HepG2 (cell line): ENCODE measurements around the gene CADPS2. TPM values are rescaled to one million over a fixed set of nuclear protein-coding genes. Genes with fewer than 3 reads are reported as not detected.

Source experiments
- ATAC-seq: fragments of 200-7000 bp; cut with Tn5 transposase; 3 replicates; pipeline ENCODE4 v1.9.1; 2020; ENCODE audit warnings: mild to moderate bottlenecking, moderate library complexity
- BruUV-seq: library from RNA; stranded (reverse); fragments of 400-500 nt; replicated peaks from 2 replicates; lab custom pipeline; 2021; lab: Mats Ljungman, UMichigan
- CTCF ChIA-PET: fragments of 300-600 bp; formaldehyde crosslinking; extraction: SDS; loops from one replicate; lab custom pipeline; 2021; ENCODE audit warnings: low total read pairs, inconsistent platforms, low intra/inter-chr PET ratio; lab: Yijun Ruan, JAX
- POLR2A ChIA-PET: fragments of 350-600 bp; sonication (Branson Sonifier 250); formaldehyde crosslinking; loops from one replicate; lab custom pipeline; 2020; ENCODE audit warnings: antibody characterized with exemption, inconsistent platforms; lab: Yijun Ruan, JAX
- DNase-seq: peaks from one replicate; pipeline ENCODE4 v3.0.0-alpha.2; 2015; ENCODE audit warnings: low spot score
- FAIRE-seq: peaks from 3 replicates; lab custom pipeline; 2011; peaks lifted over from hg19 to GRCh38; lab: Jason Lieb, UNC
- H2AFZ ChIP-seq: one replicate; pipeline ENCODE4 v1.6.1; 2011; ENCODE audit warnings: low read length, inconsistent platforms
- H3K27ac ChIP-seq: fragments of 300-600 bp; 3 replicates; pipeline ENCODE4 v1.8.0; 2011; ENCODE audit warnings: mixed run types, mild to moderate bottlenecking, mixed read lengths, low read length, inconsistent platforms; ENCODE audit not compliant: insufficient read depth; ENCODE audit errors: extremely low read length
- H3K27me3 ChIP-seq, 2 experiments: fragments of 200-600 bp in 1 of 2; 2 replicates in 1 of 2; 3 replicates in 1 of 2; pipeline versions ENCODE4 v1.6.0 to v1.8.0; 2011; ENCODE audit warnings: low read length in 2 of 2, mild to moderate bottlenecking in 2 of 2, moderate library complexity in 2 of 2, inconsistent platforms in 1 of 2; ENCODE audit not compliant: insufficient read depth in 2 of 2, control insufficient read depth in 1 of 2
- H3K36me3 ChIP-seq, 2 experiments: fragments of 200-600 bp in 1 of 2; replicated peaks in 1 of 2; 2 replicates in 1 of 2; 3 replicates in 1 of 2; pipeline versions ENCODE4 v1.5.1 to v1.8.0; 2011; ENCODE audit warnings: low read length in 2 of 2, inconsistent platforms in 1 of 2; ENCODE audit not compliant: insufficient read depth in 2 of 2, control insufficient read depth in 1 of 2
- H3K4me1 ChIP-seq: 2 replicates; pipeline ENCODE4 v1.5.1; 2012; ENCODE audit warnings: low read length, inconsistent platforms; ENCODE audit not compliant: insufficient read depth
- H3K4me2 ChIP-seq: 2 replicates; pipeline ENCODE4 v1.6.0; 2011; ENCODE audit warnings: low read depth, low read length, inconsistent platforms
- H3K4me3 ChIP-seq, 3 experiments: fragments of 200-600 bp in 1 of 3; sonication (generic), shearing (Covaris generic) in 1 of 3; replicated peaks in 1 of 3; 2 replicates each; pipeline ENCODE4 v1.5.1; 2011 to 2016; ENCODE audit warnings: low read length in 3 of 3, inconsistent platforms in 2 of 3, low read depth in 2 of 3, mild to moderate bottlenecking in 2 of 3, control low read depth in 1 of 3, mixed read lengths in 1 of 3; ENCODE audit not compliant: insufficient read depth in 1 of 3
- H3K79me2 ChIP-seq: one replicate; pipeline ENCODE4 v1.6.1; 2011; ENCODE audit warnings: low read length, inconsistent platforms; ENCODE audit not compliant: insufficient read depth
- H3K9ac ChIP-seq: 2 replicates; pipeline ENCODE4 v1.6.0; 2011; ENCODE audit warnings: mild to moderate bottlenecking, low read depth, low read length, inconsistent platforms; ENCODE audit not compliant: insufficient read depth
- H3K9me3 ChIP-seq: 2 replicates; pipeline ENCODE4 v1.5.1; 2012; ENCODE audit warnings: mild to moderate bottlenecking, low read length
- H4K20me1 ChIP-seq: 2 replicates; pipeline ENCODE4 v1.6.0; 2011; ENCODE audit warnings: inconsistent platforms, mild to moderate bottlenecking, low read length, moderate library complexity; ENCODE audit not compliant: insufficient read depth
- EP300 ChIP-seq, 3 experiments: sonication (generic) in 1 of 3; formaldehyde crosslinking in 1 of 3; IDR thresholded peaks; 2 replicates each; pipeline versions ENCODE4 v1.5.1 to v1.6.1; 2011 to 2020; ENCODE audit warnings: low read depth in 2 of 3, low read length in 2 of 3, borderline replicate concordance in 1 of 3, improper control_type of control experiment in 1 of 3, mild to moderate bottlenecking in 1 of 3, missing genetic modification reagents in 1 of 3, moderate library complexity in 1 of 3
- FOXO4 ChIP-seq: sonication (generic); formaldehyde crosslinking; conservative IDR thresholded peaks from 2 replicates; pipeline ENCODE4 v1.8.1; 2023; ENCODE audit warnings: missing genetic modification reagents
- NONO ChIP-seq, 2 experiments: fragments of 450-650 bp in 1 of 2; sonication (generic) in 1 of 2; formaldehyde crosslinking in 1 of 2; IDR thresholded peaks in 1 of 2; conservative IDR thresholded peaks in 1 of 2; 2 replicates each; pipeline versions ENCODE4 v1.6.1 to v1.8.0; 2017 to 2022; ENCODE audit warnings: mild to moderate bottlenecking in 1 of 2, missing genetic modification reagents in 1 of 2, moderate library complexity in 1 of 2
- PAF1 ChIP-seq: IDR thresholded peaks from 2 replicates; pipeline ENCODE4 v1.6.1; 2016; ENCODE audit warnings: missing genetic modification reagents, missing compliant biosample characterization
- PAX8 ChIP-seq: sonication (generic); formaldehyde crosslinking; IDR thresholded peaks from 2 replicates; pipeline ENCODE4 v1.8.0; 2022; ENCODE audit warnings: mild to moderate bottlenecking, missing genetic modification reagents, borderline replicate concordance
- PHF20 ChIP-seq: sonication (generic); formaldehyde crosslinking; IDR thresholded peaks from 2 replicates; pipeline ENCODE4 v1.5.0; 2020; ENCODE audit warnings: mild to moderate bottlenecking, missing genetic modification reagents
- TFE3 ChIP-seq: IDR thresholded peaks from 2 replicates; pipeline ENCODE4 v1.6.1; 2016
- TIGD3 ChIP-seq: sonication (generic); formaldehyde crosslinking; IDR thresholded peaks from 2 replicates; pipeline ENCODE4 v1.5.1; 2020; ENCODE audit warnings: mild to moderate bottlenecking, missing genetic modification reagents, borderline replicate concordance
- ZBTB33 ChIP-seq: sonication (generic); formaldehyde crosslinking; IDR thresholded peaks from 2 replicates; pipeline ENCODE4 v1.4.0; 2020; ENCODE audit warnings: missing genetic modification reagents
- ZNF124 ChIP-seq: sonication (generic); formaldehyde crosslinking; IDR thresholded peaks from 2 replicates; pipeline ENCODE4 v1.4.0; 2020; ENCODE audit warnings: missing genetic modification reagents
- ZNF256 ChIP-seq: sonication (generic); formaldehyde crosslinking; conservative IDR thresholded peaks from 2 replicates; pipeline ENCODE4 v1.4.0; 2020; ENCODE audit warnings: missing genetic modification reagents
- ZNF34 ChIP-seq: sonication (generic); formaldehyde crosslinking; IDR thresholded peaks from 2 replicates; pipeline ENCODE4 v1.4.0; 2020; ENCODE audit warnings: mild to moderate bottlenecking, missing genetic modification reagents, borderline replicate concordance
- ZNF564 ChIP-seq: sonication (generic); formaldehyde crosslinking; IDR thresholded peaks from 2 replicates; pipeline ENCODE4 v1.8.1; 2023; ENCODE audit warnings: mild to moderate bottlenecking, missing genetic modification reagents
- ZNF670 ChIP-seq: sonication (generic); formaldehyde crosslinking; IDR thresholded peaks from 2 replicates; pipeline ENCODE4 v1.8.0; 2022; ENCODE audit warnings: mild to moderate bottlenecking, missing genetic modification reagents, borderline replicate concordance
- ZNF816 ChIP-seq: sonication (generic); formaldehyde crosslinking; IDR thresholded peaks from 2 replicates; pipeline ENCODE4 v1.8.0; 2022; ENCODE audit warnings: missing genetic modification reagents, mild to moderate bottlenecking, borderline replicate concordance
- WGBS: methylation state at CpG from one replicate; pipeline ENCODE4 v1.1.6; 2017; ENCODE audit warnings: low lambda C conversion rate; 5-methylcytosine and 5-hydroxymethylcytosine counted together
- in situ Hi-C: cut with HindIII; loops from 2 replicates; pipeline ENCODE4 v1.10.0; 2017; ENCODE audit warnings: low pct_unique_long_range_greater_than_20kb; ENCODE audit not compliant: extremely low pct_ligation_motif_present
- intact Hi-C: fragments of 100-400 bp; cut with micrococcal nuclease; formaldehyde crosslinking; loops from one replicate; pipeline ENCODE4 v1.10.0; 2022; ENCODE audit not compliant: unreplicated experiment
- polyA plus RNA-seq, 8 experiments: library from polyadenylated mRNA; depleted of rRNA in 3 of 8; stranded (reverse) in 7 of 8; unstranded in 1 of 8; fragments of >200 nt; fragmentation: Illumina TruSeq in 4 of 8; extraction: Trizol in 4 of 8; gene quantifications; 2 replicates each; pipeline versions ENCODE4 v1.2.1 to v1.2.3, GENCODE V29; 2011 to 2016; ENCODE audit warnings: low read depth in 4 of 8, missing spikeins in 1 of 8, mixed read lengths in 1 of 8; ENCODE audit not compliant: insufficient read depth in 1 of 8
- total RNA-seq, 5 experiments: library from RNA; depleted of rRNA; stranded (reverse); fragments of >200 nt; fragmentation: Illumina TruSeq; extraction: Trizol; gene quantifications; 2 replicates each; pipeline ENCODE4 v1.2.3, GENCODE V29; 2016; ENCODE audit warnings: low read depth in 1 of 5

Gene CADPS2
- total and polyA plus RNA-seq, 2 of the 13 experiments (the other 11 are each of a cell fraction or from before 2014, with no cell fraction given) = 17.6 to 43.8 TPM

- no peak for TF ChIP-seq TIGD3 (CRISPR knock-in tag)
These were observed 535.6 kb downstream of the CADPS2 start (continued) for GRCh38 chr7:122350701-122351100.

- Histone ChIP-seq H2AFZ (no peak overlapping the region), H3K9me3 (no peaks in the 10 kb centered on the region), H3K9ac (no peak overlapping the region), H3K4me3 (no peak overlapping the region), H3K27me3 (no peaks in the 10 kb centered on the region), H3K4me2 (no peak overlapping the region), H3K79me2 (no peaks in the 10 kb centered on the region), H4K20me1 (no peaks in the 10 kb centered on the region), H3K36me3 (no peaks in the 10 kb centered on the region; a peak in 1 of 5 replicates), H3K27ac (no peak overlapping the region), H3K4me1 (no peaks in the 10 kb centered on the region)
- POLR2A ChIA-PET = no interaction called here
- no peak for FAIRE-seq
- intact Hi-C loops (no loop called here), in situ Hi-C loops (no loop called here)
- whole genome bisulfite sequencing = 100% methylated on average over 1 of the region's 1 CpG
- CTCF ChIA-PET = no interaction called here
- DNase-seq = no peak
- no peak for ATAC-seq
- no TSS peak for BruUV-seq
- TF ChIP-seq ZNF670 (no peak), PAF1 (no peak), EP300 (IDR thresholded peaks at IDR 0.05; ENCODE audit: low read depth in 2 of 2, low read length in 2 of 2) (no peak), EP300 (CRISPR knock-in tag; IDR thresholded peaks at IDR 0.05; ENCODE audit: borderline replicate concordance) (no peak), PHF20 (CRISPR knock-in tag) (no peak), ZNF34 (no peak), ZBTB33 (CRISPR knock-in tag) (no peak), ZNF564 (CRISPR knock-in tag) (no peak), PAX8 (CRISPR knock-in tag) (no peak), TFE3 (CRISPR knock-in tag) (no peak), ZNF124 (CRISPR knock-in tag) (no peak), FOXO4 (CRISPR knock-in tag) (no peak), NONO (IDR thresholded peaks at IDR 0.05) (no peak), NONO (CRISPR knock-in tag; conservative IDR thresholded peaks at IDR 0.05) (no peak), ZNF256 (CRISPR knock-in tag) (no peak), ZNF816 (CRISPR knock-in tag) (no peak)
These were observed 542.0 kb downstream of the CADPS2 start for GRCh38 chr7:122344303-122344620.
